Fibroblast of mammary gland (primary cell): ENCODE data around the gene ABCB10.
"Not testable (repeated sequence)": the region's sequence is repeated elsewhere in the genome, so short reads cannot be mapped to it uniquely, and the experiment has no call there.

Experiments
- DNase-seq: peaks from one replicate; pipeline ENCODE4 v3.0.0-alpha.2; 2010; ENCODE audit warnings: low read depth
- H3K4me3 ChIP-seq: 2 replicates; pipeline ENCODE4 v1.5.1; 2011; ENCODE audit warnings: low read depth, mild to moderate bottlenecking, low read length, moderate library complexity; ENCODE audit not compliant: control insufficient read depth
- TF ChIP-seq, protein P1 (sequence below): conservative IDR thresholded peaks from 2 replicates; pipeline ENCODE4 v1.5.1; 2011; ENCODE audit warnings: low read depth, low read length, inconsistent platforms; ENCODE audit not compliant: control insufficient read depth, insufficient read depth

Gene ABCB10

DNA sequence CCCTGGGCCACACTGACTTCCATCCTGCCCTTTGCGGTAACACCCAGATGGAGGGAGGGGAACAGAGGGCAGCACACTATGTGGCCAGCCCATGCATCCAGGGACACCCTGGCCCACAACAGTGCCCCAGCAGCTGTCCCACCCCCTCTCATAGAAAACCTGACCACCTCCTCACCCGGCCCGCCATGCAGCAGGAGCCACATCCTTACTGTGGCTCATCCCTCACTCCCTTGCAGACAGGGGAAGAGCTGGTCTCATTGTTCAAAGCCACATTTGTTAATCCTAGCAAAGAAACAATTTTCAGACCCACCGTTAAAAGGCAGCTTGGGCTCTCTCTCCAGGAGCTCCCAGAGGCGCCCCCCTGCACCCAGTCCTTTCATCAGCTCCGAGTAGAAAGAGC lies 27.2 kb downstream of the ABCB10 start:
- TF ChIP-seq, protein P1, sequence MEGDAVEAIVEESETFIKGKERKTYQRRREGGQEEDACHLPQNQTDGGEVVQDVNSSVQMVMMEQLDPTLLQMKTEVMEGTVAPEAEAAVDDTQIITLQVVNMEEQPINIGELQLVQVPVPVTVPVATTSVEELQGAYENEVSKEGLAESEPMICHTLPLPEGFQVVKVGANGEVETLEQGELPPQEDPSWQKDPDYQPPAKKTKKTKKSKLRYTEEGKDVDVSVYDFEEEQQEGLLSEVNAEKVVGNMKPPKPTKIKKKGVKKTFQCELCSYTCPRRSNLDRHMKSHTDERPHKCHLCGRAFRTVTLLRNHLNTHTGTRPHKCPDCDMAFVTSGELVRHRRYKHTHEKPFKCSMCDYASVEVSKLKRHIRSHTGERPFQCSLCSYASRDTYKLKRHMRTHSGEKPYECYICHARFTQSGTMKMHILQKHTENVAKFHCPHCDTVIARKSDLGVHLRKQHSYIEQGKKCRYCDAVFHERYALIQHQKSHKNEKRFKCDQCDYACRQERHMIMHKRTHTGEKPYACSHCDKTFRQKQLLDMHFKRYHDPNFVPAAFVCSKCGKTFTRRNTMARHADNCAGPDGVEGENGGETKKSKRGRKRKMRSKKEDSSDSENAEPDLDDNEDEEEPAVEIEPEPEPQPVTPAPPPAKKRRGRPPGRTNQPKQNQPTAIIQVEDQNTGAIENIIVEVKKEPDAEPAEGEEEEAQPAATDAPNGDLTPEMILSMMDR = no peak
- DNase-seq = no peak
- no peak overlapping the region for H3K4me3 ChIP-seq

DNA sequence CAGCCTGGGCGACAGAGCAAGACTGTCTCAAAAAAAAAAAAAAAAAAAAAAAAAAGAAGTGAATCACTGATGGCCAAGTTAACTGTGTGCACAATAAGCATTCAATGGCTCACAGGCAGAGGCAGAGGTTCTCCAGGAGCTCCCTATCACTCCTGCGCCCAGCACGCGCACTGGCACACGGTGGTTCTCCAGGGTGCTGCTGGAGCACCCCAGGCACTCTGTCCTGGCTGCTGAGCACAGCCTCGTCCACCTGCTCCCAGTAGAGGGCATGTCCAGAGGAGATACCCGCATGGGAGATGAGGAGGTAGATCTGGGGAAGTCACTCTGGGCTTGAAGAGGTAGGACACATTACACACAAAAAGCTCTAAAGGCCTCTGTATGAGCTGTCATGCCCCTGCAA lies 28.9 kb downstream of the ABCB10 start:
- TF ChIP-seq, protein P1 = no peak
- no peak overlapping the region for H3K4me3 ChIP-seq
- DNase-seq = no peak

DNA sequence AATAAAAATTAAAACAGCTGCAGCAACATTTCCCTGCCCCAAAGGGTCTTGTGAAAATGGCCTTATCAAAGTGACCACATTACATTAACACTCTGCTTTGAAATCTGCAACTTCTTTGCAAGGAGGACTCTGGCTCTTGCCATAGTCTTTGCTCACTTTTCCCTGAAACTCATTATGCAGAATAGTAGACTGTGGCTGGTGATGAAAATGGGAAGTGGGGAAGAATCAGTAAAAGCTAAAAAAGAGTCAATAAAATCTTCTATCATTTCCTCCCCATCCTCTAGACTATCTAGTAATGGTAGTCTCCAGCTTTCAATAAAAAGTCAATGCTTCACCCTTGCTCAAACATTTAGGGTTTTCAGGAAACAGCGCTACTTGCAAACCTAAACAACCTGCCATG lies 31.8 kb downstream of the ABCB10 start:
- TF ChIP-seq, protein P1 = no peak
- DNase-seq = no peak
- no peak overlapping the region for H3K4me3 ChIP-seq

DNA sequence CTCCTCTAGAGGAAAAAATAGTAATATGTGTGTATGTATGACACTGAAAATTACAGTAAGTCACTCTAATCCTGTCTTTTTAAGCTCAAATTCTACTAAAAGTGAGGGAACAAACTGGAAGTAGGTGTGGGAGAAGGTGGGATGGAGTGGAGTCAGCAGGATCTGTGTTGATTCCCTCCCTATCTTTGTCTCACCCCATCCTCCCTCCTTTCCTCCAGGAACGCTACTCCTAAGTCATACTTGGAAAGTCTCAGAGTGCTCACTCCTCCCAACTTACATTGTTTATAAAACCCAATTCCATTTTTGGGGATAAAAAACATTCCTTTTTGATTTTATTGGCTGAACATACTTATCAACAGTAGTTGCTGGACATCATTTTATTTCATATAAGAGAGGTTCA lies 35.5 kb downstream of the ABCB10 start:
- DNase-seq = no peak

DNA sequence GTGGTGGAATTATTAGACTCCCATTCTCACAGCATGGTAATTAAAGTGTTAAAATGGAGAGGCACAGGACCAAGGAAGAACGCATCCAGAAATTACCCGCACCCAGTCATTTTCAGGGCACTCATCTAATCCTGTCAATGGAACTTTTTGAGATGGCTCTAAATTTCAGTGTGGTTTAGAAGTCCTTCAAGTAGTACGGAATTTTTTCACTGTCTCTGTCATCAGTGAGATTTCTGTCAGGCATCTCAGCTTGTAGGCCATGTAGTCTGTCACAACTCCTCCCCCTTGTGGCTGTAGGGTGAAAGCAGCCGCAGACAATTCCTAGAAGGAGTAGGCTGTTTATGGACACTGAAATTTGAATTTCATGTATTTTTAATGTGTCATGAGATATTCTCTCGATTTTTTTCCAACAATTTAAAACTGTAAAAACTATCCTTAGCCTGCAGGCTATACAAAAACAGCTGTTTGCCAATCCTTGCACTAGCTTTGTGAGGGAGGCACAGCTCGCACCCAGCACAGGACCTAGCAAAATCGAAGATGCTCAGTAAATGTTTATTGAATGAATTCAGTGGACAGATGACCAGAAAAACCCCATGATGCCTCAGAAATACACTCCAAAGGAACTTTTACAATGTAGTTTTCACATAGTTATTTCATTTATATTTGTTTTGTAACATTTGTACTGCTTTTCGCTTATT lies 43.8 kb downstream of the ABCB10 start:
- H3K4me3 ChIP-seq = no peak overlapping the region
- TF ChIP-seq, protein P1 = peak; percentile 91
- peak; percentile 73 for DNase-seq

More for the DNA sequence above, 35.5 kb downstream of the ABCB10 start:
- H3K4me3 ChIP-seq = no peak overlapping the region
- TF ChIP-seq, protein P1 = no peak

DNA sequence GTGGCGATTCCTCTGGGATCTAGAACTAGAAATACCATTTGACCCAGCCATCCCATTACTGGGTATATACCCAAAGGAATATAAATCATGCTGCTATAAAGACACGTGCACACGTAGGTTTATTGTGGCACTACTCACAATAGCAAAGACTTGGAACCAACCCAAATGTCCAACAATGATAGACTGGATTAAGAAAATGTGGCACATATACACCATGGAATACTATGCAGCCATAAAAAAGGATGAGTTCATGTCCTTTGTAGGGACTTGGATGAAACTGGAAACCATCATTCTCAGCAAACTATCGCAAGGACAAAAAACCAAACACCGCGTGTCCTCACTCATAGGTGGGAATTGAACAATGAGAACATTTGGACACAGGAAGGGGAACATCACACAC lies 46.9 kb downstream of the ABCB10 start:
- DNase-seq, H3K4me3 ChIP-seq: not testable (repeated sequence)

DNA sequence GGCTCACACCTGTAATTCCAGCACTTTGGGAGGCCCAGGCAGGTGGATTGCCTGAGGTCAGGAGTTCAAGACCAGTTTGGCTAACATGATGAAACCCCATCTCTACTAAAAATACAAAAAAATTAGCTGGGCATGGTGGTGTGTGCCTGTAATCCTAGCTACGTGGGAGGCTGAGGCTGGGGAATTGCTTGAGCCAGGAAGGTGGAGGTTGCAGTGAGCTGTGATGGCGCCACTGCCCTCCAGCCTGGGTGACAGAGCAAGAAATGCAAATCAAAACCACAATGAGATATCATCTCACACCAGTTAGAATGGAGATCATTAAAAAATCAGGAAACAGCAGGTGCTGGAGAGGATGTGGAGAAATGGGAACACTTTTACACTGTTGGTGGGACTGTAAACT lies 47.3 kb downstream of the ABCB10 start:
- not testable (repeated sequence) for DNase-seq, H3K4me3 ChIP-seq

DNA sequence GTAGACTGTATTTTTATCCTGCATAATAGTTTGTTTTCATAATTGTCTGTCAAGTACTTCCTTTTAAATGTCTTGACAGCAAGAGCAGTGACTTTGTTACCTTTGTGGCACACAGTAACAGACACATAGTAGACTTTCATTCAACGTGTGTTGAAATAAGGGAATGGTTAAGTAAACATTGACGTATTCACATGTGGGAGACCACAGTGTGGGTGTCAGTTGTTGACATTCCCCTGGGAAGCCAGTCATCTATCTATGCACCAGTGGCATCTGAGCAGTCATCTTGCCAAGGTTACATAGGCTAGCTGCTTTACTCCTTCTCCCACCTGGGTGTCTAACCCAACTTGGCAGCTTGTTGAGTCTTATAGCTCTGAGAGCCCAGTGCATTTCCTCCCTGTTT lies 48.9 kb downstream of the ABCB10 start:
- TF ChIP-seq, protein P1 = no peak
- DNase-seq = peak; percentile 69
- no peak overlapping the region for H3K4me3 ChIP-seq
